LNCaP clone FGC (cell line): ENCODE data around the gene UNC5C.

ENCODE experiments used
- DNase-seq: peaks from one replicate; pipeline ENCODE4 v3.0.0-alpha.2; 2011; ENCODE audit warnings: low read depth
- H3K4me3 ChIP-seq: 2 replicates; pipeline ENCODE4 v1.5.1; 2011; ENCODE audit warnings: mild to moderate bottlenecking, low read depth, low read length, control low read depth
- TF ChIP-seq, protein P1 (sequence below): IDR thresholded peaks from 2 replicates; pipeline ENCODE4 v1.5.1; 2012; ENCODE audit warnings: mild to moderate bottlenecking; ENCODE audit not compliant: control insufficient read depth, insufficient read depth; ENCODE audit errors: extremely low read depth

Gene UNC5C

DNA sequence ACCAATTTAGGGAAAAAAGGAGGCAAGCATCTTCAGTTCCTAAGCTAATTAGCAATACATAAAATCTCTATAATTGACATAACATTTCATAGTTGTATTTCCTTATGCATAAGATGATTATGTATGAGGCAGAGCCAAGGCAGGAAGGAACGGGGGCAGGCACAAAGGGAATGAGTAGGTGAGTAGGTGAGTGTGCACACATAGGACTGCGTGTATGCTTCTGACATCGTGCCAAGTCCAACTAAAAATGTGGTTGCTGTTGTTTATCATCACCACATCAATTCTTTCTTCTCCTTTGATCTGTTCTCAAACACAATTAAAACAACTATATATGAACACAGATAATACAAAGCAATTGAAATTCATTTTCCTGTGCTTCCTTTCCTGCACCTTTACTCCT lies 131.2 kb downstream of the UNC5C start:
- H3K4me3 ChIP-seq = no peak overlapping the region
- TF ChIP-seq, protein P1, sequence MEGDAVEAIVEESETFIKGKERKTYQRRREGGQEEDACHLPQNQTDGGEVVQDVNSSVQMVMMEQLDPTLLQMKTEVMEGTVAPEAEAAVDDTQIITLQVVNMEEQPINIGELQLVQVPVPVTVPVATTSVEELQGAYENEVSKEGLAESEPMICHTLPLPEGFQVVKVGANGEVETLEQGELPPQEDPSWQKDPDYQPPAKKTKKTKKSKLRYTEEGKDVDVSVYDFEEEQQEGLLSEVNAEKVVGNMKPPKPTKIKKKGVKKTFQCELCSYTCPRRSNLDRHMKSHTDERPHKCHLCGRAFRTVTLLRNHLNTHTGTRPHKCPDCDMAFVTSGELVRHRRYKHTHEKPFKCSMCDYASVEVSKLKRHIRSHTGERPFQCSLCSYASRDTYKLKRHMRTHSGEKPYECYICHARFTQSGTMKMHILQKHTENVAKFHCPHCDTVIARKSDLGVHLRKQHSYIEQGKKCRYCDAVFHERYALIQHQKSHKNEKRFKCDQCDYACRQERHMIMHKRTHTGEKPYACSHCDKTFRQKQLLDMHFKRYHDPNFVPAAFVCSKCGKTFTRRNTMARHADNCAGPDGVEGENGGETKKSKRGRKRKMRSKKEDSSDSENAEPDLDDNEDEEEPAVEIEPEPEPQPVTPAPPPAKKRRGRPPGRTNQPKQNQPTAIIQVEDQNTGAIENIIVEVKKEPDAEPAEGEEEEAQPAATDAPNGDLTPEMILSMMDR = no peak
- no peak for DNase-seq

DNA sequence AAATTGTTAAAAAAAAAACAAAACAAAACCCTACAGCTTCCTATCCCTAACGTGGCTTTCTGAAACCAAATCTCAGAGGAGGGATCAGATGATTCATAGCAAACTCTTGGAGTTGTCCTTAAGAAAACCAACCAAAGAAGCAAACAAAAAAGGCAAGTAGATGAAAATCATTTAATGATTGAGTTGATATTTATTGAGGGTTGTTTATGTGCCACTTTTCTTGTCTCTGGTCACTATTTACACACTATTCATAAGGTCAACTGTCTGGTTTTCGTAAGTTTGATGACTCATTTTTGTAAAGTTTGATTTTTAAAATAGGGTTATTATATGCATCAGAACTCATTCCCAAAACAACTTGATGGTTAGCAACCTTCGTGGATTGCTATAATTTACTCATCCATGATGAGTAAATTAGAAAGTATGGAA lies 133.4 kb downstream of the UNC5C start:
- DNase-seq = no peak
- TF ChIP-seq, protein P1 = no peak
- H3K4me3 ChIP-seq = no peak overlapping the region

DNA sequence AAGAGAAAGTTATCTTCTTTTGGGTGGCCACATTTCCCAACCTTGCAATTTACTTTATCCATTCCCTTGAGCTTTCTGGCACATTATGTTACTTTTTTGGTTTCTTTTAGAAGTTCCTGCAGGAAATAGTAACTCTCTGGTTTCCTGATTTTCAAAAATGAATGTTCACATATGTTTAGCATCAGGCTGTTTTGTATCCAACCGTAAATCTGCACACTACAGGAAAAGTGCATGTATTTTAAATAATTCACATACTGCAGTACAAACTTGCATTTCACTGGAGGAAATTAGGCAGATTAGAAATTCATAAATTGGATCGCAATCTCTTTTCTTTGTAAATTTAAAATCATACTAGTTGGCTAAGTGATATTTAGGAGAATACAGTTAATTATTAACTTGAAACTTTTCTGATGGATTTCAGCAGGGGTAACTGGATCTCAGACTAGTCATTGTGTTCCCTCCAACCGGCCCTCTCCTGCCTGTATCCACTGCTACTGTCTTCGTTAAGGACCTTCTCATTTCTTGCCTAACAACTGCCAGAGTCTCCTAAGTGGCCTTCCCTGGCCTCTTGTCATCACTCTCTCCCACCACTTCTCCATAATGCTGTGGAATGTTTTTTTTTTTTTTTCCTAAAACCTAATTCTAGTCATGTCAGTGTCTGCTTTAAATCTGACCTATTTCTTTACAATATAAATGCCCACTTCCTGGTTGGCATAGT lies 137.2 kb downstream of the UNC5C start:
- TF ChIP-seq, protein P1 = no peak
- no peak overlapping the region for H3K4me3 ChIP-seq
- DNase-seq = no peak

DNA sequence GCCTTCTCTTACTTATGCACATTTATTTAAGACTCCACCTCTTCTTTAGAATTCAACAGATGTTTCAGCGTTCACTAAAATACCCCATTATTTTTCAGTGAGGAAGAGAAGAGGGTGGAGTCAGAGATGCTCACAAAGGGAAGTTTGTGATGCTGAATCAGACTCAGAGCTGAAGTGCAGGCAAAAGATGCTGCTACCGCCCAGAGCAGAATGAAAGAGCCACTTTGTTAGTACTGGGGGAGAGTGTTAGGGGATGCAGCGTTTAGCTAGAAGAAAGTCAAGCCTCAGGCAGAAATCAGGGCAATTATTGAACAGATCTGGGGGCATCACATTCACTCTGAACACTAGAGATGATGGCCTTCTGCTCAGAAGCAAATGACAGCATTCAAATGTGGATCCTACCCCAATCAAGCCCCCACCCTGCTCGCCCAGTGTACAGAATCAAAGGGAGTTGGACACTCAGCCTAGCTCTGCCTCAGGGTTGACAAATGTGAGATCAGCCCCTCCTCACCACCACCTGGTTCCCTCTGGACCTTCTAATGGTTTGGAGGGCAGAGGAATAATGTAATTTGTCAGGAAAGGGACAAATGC lies 138.3 kb downstream of the UNC5C start:
- no peak overlapping the region for H3K4me3 ChIP-seq
- no peak for DNase-seq
- TF ChIP-seq, protein P1 = no peak

- H3K4me3 ChIP-seq = no peak overlapping the region
- TF ChIP-seq, protein P1 = no peak
- no peak for DNase-seq
These were observed 139.0 kb downstream of the UNC5C start for GRCh38 chr4:95409750-95410149.

DNA sequence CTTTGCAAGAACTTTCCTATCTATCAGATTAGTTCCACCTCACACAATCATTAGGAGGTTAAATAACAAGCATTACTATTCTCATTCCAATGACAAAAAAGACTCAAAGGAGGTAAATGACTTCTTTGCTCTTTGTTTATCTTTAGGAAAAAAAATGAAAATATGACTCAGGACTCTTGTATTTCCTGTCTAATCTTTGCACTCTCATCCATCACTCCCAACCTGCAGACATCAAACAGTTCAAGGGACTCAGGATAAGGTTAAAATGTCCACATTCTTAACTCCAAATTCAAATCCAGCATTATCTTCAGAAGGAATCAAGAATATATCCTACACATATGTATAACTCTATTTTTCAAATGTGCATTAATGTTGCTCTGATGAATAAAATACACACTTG lies 139.6 kb downstream of the UNC5C start:
- DNase-seq = no peak
- TF ChIP-seq, protein P1 = no peak
- no peak overlapping the region for H3K4me3 ChIP-seq
